ENCODE measurements around the gene PACS1.
"Not testable (repeated sequence)": the region's sequence is repeated elsewhere in the genome, so short reads cannot be mapped to it uniquely, and the experiment has no call there.

PACS1 gene

DNA sequence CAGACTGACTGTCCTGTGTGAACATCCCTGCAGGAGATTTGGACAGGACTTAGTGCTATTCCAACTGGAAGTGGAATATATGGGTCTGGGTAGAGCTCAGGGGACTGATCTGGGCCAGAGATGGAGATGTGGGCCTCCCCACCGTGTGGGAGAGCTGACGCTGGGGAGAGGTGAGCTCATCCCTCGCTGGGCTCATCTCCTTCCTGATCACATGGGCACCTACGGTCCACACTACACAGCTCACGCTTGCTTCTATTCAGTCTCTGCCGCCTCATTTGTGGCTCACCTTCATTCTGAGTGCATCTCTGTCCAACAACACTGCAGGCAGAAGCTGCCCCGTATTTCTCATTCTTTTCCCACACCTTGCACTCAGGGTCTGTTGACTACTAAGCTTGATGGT lies 181.7 kb downstream of the PACS1 start:
- TF ChIP-seq, protein P1, sequence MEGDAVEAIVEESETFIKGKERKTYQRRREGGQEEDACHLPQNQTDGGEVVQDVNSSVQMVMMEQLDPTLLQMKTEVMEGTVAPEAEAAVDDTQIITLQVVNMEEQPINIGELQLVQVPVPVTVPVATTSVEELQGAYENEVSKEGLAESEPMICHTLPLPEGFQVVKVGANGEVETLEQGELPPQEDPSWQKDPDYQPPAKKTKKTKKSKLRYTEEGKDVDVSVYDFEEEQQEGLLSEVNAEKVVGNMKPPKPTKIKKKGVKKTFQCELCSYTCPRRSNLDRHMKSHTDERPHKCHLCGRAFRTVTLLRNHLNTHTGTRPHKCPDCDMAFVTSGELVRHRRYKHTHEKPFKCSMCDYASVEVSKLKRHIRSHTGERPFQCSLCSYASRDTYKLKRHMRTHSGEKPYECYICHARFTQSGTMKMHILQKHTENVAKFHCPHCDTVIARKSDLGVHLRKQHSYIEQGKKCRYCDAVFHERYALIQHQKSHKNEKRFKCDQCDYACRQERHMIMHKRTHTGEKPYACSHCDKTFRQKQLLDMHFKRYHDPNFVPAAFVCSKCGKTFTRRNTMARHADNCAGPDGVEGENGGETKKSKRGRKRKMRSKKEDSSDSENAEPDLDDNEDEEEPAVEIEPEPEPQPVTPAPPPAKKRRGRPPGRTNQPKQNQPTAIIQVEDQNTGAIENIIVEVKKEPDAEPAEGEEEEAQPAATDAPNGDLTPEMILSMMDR (IDR thresholded peaks at IDR 0.05): no peak
- Histone ChIP-seq H3K36me3 (peaks cover 32% of the 10 kb centered on the region), H3K4me3 (ENCODE audit: low read depth in 1 of 2, low read length in 1 of 2) (no peak overlapping the region), H3K27ac (no peak overlapping the region), H3K9me3 (no peaks in the 10 kb centered on the region), H3K27me3 (peaks cover 38% of the 10 kb centered on the region), H3K4me1 (ENCODE audit: control insufficient read depth in 1 of 2, insufficient read depth in 1 of 2, low read depth in 1 of 2, low read length in 1 of 2) (no peaks in the 10 kb centered on the region)

DNA sequence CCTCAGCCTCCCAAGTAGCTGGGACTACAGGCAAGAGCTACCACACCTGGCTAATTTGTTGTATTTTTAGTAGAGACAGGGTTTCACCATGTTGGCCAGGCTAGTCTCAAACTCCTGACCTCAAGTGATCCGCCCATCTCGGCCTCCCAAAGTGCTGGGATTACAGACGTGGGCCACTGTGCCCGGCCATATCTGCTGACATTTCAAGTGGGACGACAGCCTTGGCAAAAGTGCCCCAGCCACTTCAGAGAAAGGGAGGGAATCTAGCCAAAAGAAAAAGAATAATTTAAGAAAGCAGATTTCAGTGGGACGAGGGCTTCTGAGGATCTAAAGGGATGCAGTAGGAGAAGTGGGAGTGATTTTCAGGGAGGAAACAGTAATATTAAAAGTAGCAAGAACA lies 183.0 kb downstream of the PACS1 start:
- not testable (repeated sequence) for H3K4me3 ChIP-seq (ENCODE audit: low read depth in 1 of 2, low read length in 1 of 2); H3K27ac ChIP-seq; H3K9me3 ChIP-seq
- peaks cover 19% of the 10 kb centered on the region for H3K36me3 ChIP-seq
- H3K27me3 ChIP-seq: peaks cover 51% of the 10 kb centered on the region
- H3K4me1 ChIP-seq (ENCODE audit: control insufficient read depth in 1 of 2, insufficient read depth in 1 of 2, low read depth in 1 of 2, low read length in 1 of 2): peaks cover 9 to 12% of the 10 kb centered on the region in 2 experiments

DNA sequence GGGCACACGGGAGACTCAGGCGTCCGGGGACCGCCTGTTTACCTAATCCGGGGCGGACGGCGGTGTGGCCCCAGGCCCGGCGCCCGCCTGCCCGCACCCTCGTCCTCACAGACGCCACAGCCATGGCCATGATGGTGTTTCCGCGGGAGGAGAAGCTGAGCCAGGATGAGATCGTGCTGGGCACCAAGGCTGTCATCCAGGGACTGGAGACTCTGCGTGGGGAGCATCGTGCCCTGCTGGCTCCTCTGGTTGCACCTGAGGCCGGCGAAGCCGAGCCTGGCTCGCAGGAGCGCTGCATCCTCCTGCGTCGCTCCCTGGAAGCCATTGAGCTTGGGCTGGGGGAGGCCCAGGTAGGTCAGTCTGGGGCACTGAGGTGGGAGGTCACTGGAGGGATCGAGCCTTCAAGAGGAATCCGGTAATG lies 188.4 kb downstream of the PACS1 start:
- H3K4me1 ChIP-seq (ENCODE audit: control insufficient read depth in 1 of 2, insufficient read depth in 1 of 2, low read depth in 1 of 2, low read length in 1 of 2): peaks cover 15 to 19% of the 10 kb centered on the region in 2 experiments

DNA sequence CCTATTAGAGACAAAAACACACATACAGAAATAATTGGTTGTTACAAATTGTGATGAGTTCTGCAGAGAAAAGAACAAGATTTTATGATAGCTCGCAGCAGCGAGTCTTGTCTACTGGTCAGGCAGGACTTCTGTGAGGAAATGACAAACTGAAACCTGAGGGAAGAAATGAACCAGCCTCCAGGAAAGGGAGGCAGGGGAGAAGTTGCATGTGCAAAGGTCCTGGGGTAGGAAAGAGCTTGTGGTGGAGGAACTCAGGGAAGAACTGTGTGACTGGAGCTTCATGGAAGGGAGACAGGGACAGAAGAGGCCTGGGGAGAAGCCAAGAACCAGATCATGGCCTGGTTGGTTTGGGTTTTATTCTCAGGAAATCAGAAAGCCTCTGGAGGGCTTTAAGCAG lies 189.2 kb downstream of the PACS1 start:
- peaks cover 15 to 19% of the 10 kb centered on the region in 2 experiments for H3K4me1 ChIP-seq (ENCODE audit: control insufficient read depth in 1 of 2, insufficient read depth in 1 of 2, low read depth in 1 of 2, low read length in 1 of 2)
- H3K36me3 ChIP-seq: no peaks in the 10 kb centered on the region
- no peaks in the 10 kb centered on the region for H3K9me3 ChIP-seq
- H3K4me3 ChIP-seq (ENCODE audit: low read depth in 1 of 2, low read length in 1 of 2): no peak overlapping the region
- no peak overlapping the region for H3K27ac ChIP-seq
- peaks cover 56% of the 10 kb centered on the region for H3K27me3 ChIP-seq
- TF ChIP-seq, protein P1 (IDR thresholded peaks at IDR 0.05): no peak

More for the DNA sequence above, 188.4 kb downstream of the PACS1 start:
- no peaks in the 10 kb centered on the region for H3K9me3 ChIP-seq
- peaks cover 64% of the 10 kb centered on the region for H3K27me3 ChIP-seq
- H3K4me3 ChIP-seq (ENCODE audit: low read depth in 1 of 2, low read length in 1 of 2): peak overlapping the region; percentile 68 to 73
- H3K27ac ChIP-seq: no peak overlapping the region
- H3K36me3 ChIP-seq: no peaks in the 10 kb centered on the region
- TF ChIP-seq, protein P1 (IDR thresholded peaks at IDR 0.05): no peak

DNA sequence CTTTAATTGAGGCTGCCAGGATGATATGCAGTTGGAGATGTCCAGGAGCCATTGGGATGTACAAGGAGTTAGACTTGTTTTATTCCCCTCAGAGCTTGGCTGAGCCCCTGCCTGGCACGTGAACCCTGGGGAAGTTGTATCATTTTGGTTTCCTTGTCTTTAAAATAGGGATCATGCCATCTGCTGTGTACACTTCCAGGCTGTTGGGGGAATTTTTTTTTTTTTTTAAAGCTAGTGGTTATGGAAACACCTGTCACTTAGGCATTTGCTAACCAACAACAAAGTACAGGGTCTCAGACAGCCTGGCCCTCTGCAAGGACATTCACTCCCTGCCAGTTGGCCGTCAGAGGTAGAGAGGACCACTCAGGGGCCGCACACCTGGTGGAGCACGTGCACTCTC lies 189.9 kb downstream of the PACS1 start:
- no peaks in the 10 kb centered on the region for H3K36me3 ChIP-seq
- H3K27me3 ChIP-seq: peaks cover 49% of the 10 kb centered on the region
- TF ChIP-seq, protein P1 (IDR thresholded peaks at IDR 0.05): no peak
- no peaks in the 10 kb centered on the region for H3K9me3 ChIP-seq
- H3K4me3 ChIP-seq (ENCODE audit: low read depth in 1 of 2, low read length in 1 of 2): no peak overlapping the region
- peaks cover 15 to 19% of the 10 kb centered on the region in 2 experiments for H3K4me1 ChIP-seq (ENCODE audit: control insufficient read depth in 1 of 2, insufficient read depth in 1 of 2, low read depth in 1 of 2, low read length in 1 of 2)
- H3K27ac ChIP-seq: no peak overlapping the region

DNA sequence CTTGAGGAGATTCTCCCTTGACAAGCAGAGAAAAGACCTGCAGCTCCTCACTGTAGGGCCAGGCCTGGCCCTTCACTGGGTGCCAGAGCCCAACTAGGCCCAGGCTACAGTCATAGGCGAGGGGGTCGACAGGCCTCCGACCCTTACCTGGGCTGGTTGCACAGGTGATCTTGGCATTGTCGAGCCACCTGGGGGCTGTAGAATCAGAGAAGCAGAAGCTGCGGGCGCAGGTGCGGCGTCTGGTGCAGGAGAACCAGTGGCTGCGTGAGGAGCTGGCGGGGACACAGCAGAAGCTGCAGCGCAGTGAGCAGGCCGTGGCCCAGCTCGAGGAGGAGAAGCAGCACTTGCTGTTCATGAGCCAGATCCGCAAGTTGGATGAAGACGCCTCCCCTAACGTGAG lies 191.5 kb downstream of the PACS1 start:
- peaks cover 15 to 19% of the 10 kb centered on the region in 2 experiments for H3K4me1 ChIP-seq (ENCODE audit: control insufficient read depth in 1 of 2, insufficient read depth in 1 of 2, low read depth in 1 of 2, low read length in 1 of 2)
- H3K27me3 ChIP-seq: peaks cover 36% of the 10 kb centered on the region
- no peaks in the 10 kb centered on the region for H3K36me3 ChIP-seq
- no peaks in the 10 kb centered on the region for H3K9me3 ChIP-seq
- no peak overlapping the region for H3K4me3 ChIP-seq (ENCODE audit: low read depth in 1 of 2, low read length in 1 of 2)
- no peak overlapping the region for H3K27ac ChIP-seq
- TF ChIP-seq, protein P1 (IDR thresholded peaks at IDR 0.05): no peak

All from neutrophil (primary cell).